ENCODE measurements around the gene CISTR.
"Not testable (repeated sequence)": the region's sequence is repeated elsewhere in the genome, so short reads cannot be mapped to it uniquely, and the experiment has no call there.

The CISTR gene

DNA sequence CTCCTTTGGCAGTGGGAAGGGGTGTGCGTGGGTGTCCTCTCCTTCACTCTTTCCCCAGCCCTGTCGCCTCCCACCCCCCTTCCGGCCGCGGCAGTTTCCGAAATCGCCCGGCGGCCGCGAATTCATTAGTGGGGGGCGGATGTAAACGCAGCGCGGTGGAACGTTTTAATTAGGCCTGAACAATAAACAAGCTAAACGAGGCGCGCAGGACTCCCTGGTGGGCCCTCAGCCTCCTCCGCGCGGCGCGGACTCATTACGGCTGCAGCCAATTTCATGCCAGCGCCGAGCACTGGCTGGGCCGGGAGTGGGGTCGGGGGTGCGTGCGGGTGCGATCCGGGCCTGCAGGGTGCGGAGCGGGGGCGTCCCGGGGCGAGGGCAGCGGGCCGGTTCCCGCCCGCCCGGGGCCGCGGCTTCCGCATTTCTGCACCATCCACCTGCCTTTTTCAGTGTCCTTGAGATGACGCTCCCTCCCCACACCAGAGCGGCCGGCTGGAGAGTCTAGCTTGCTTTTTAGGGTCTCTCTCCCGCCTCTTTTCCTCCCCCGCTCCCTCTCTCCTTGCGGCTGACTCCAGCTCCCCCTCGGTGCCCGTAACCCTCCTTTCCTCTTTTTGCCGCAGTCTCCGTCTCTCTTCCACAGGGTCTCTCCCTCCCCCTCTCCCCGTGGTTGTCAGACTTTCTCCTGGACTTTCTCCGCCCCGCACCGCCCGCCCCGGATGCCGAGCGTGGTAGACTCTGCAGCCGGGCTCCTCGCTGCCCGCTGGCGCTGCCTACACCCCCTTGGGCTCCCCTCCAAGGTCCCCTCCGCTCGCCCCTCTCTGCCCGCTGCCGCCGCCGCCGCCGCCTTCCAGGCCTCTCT lies at the start of gene CISTR:
TSS of gene CISTR (minus strand) at position 644 of the 856 bp plus-strand sequence.
- H3K27ac Mint-ChIP-seq, result peak within 1 kb of the TSS; percentile 22 to 45
- no peaks in the 10 kb centered on the region for H3K9me3 Mint-ChIP-seq
- H3K4me1 Mint-ChIP-seq, result peaks cover 13% of the 10 kb centered on the region
- H3K4me3 Mint-ChIP-seq, result peak within 1 kb of the TSS; percentile 58 to 68
- ATAC-seq (peak; percentile 62), DNase-seq (peak; percentile 35 to 38)
- peaks cover 8% of the 10 kb centered on the region for H3K27me3 Mint-ChIP-seq

DNA sequence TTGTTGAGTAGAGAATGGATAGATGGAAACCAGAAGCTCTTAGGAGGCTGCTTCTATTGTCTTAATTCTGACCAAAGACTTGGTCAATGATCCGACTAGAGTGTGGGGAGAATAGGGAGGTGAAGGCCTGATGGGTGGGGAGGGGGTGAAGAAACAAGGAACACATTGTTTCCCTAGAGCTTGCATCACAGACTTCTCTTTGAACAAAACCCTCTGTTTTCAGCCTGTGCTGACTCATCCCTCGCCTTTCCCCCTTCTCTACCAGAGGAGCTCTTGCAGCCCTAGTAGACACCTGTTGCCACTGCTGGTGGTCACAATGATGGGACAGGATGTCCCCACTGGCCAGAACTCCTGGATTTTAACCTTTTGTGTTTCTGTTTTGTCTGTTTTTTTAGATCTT lies 46.8 kb upstream of the CISTR start:
- Mint-ChIP-seq H3K4me3 (no peak overlapping the region), H3K9me3 (no peaks in the 10 kb centered on the region), H3K4me1 (no peaks in the 10 kb centered on the region), H3K27me3 (peaks cover 43% of the 10 kb centered on the region), H3K27ac (no peak overlapping the region)
- DNase-seq (no peak), ATAC-seq (no peak)

DNA sequence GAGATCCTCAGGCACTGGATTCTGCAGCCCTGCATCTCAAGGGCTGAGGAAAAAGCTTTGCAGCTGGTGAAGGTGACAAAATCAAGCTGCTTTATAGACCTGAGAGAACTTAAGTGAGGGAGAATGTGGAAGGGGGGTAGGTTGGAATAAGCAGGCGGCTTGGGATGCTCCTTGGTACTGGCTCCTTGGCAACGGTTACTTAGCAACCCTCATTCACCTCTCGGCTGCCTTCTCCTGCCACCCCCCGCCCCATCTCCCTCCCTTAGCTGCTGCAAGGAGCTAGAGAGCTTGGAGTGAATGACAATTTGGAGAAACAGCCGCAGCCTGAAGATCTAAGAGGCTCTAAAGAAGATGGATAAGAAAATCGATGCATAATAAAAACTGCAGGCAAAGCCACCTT lies 44.1 kb upstream of the CISTR start:
- H3K4me1 Mint-ChIP-seq, result no peaks in the 10 kb centered on the region
- ATAC-seq (no peak), DNase-seq (no peak)
- no peak overlapping the region for H3K4me3 Mint-ChIP-seq
- H3K27ac Mint-ChIP-seq, result no peak overlapping the region
- H3K27me3 Mint-ChIP-seq, result peaks cover 23% of the 10 kb centered on the region
- H3K9me3 Mint-ChIP-seq, result no peaks in the 10 kb centered on the region

DNA sequence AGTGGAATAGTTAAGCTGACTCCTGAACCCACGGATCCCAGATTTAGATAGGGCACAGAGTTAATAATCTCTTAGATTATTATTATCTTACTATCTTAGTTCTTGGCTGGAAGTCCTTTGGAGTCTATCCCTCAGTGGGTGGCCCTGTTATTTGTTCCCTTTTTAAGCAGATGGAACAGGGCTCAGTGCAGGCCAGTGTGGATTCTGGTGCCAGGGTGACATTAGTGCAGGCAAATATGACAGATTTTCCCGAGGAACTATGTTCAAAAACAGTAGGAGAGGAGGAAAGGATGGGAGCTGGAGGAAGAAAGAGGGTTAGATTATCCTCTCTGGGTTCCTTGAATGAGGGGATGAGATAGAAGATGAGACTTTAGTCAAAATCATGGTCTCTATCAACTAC lies 41.4 kb upstream of the CISTR start:
- Mint-ChIP-seq H3K27me3 (peaks cover 5% of the 10 kb centered on the region), H3K9me3 (no peaks in the 10 kb centered on the region), H3K4me1 (no peaks in the 10 kb centered on the region), H3K4me3 (no peak overlapping the region), H3K27ac (no peak overlapping the region)
- ATAC-seq (no peak), DNase-seq (no peak)

DNA sequence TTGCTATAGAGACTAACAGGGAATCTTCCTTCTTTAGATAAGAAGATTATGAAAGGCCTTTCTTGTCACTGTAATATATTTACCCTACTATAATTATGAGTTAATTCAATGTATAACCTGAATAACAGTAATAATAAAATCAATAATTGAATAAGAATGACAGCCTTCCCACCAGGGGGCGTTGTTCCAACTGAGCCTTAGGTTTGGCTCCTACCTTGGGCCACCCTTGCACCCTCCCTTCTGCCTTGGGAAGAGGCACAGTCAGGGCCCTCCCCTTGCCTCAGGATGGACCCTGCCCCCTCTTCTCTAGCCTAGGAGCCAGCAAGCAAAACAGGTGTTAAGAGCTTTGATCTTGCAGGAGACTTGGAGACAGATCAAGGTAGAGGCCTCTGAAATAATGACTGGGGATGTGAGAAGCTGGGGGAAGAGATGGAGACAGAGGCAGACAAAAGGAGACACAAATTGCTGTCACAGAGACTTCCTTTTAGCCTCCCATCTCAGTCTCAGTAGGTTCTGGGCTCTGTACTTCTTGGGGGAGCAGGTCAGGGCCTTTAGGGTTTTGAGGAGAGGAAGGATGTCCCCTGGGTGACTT lies 40.1 kb upstream of the CISTR start:
- Mint-ChIP-seq H3K27me3 (peaks cover 5% of the 10 kb centered on the region), H3K9me3 (no peaks in the 10 kb centered on the region), H3K4me3 (no peak overlapping the region), H3K27ac (no peak overlapping the region), H3K4me1 (no peaks in the 10 kb centered on the region)
- ATAC-seq, result no peak
- peak; percentile 5 to 12 for DNase-seq

DNA sequence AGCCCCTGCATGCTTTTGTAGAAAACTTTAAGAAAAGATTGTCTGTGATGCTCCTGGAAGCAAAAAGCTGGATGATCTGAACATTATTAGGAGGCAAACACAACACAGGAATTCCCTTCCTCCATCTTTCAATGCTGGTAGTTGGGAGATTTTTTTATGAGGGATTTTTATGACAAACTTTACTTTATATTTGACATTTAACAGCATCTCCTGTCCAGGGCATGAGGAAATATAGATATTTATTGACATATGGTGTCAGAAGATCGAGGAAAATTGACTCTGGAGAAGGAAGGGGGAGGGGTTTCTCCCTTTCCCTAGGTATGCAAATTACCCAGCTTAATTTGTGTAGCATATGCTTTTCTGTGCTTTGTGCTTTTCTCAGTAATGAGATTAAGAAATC lies 37.8 kb upstream of the CISTR start:
- H3K9me3 Mint-ChIP-seq, result no peaks in the 10 kb centered on the region
- no peak overlapping the region for H3K4me3 Mint-ChIP-seq
- ATAC-seq (no peak), DNase-seq (no peak)
- no peak overlapping the region for H3K27ac Mint-ChIP-seq
- no peaks in the 10 kb centered on the region for H3K4me1 Mint-ChIP-seq
- H3K27me3 Mint-ChIP-seq, result peaks cover 23% of the 10 kb centered on the region

DNA sequence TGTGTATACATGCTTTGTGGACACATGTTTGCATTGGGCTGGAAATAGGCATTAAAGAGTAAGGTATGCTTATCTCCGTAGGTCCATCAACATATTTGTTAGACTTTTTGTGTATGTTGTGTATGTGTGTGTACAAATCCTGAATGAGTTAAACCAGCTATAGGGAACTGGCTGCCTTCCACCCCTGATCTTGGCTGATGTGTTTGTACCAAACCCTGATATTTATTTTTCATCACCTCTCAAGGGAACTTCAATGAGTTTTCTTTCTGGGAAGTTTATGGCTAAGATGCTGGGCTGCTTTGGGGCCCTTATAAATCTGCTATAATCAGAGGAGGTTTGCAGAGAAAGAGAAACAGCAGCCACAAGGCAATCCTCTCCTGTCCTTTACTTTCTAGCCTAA lies 37.1 kb upstream of the CISTR start:
- no peak for ATAC-seq
- no peak for DNase-seq
- Mint-ChIP-seq H3K9me3 (no peaks in the 10 kb centered on the region), H3K4me1 (no peaks in the 10 kb centered on the region), H3K4me3 (no peak overlapping the region), H3K27me3 (peaks cover 25% of the 10 kb centered on the region), H3K27ac (no peak overlapping the region)

DNA sequence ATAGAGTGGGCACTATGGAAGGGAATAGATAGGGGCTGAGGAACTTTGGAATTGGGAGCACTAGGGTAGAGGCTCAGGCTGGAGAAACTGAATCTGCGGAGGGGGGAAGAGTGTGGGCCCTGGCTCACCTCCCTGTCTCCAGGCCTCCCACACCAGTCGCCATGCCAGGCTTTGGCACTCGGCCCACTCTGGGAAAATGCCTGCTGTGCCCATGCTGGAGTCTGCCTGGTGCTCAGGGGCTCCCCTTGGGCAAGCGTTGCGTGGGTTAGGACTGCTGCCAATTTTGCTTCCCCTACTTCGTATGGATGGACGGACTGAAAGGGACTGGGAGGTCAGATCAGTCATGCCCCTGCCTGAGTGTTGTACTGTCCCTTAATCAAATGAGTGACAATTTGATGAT lies 34.6 kb upstream of the CISTR start:
- peaks cover 48% of the 10 kb centered on the region for H3K27me3 Mint-ChIP-seq
- DNase-seq (no peak), ATAC-seq (no peak)
- H3K9me3 Mint-ChIP-seq, result no peaks in the 10 kb centered on the region
- no peak overlapping the region for H3K4me3 Mint-ChIP-seq
- no peak overlapping the region for H3K27ac Mint-ChIP-seq
- H3K4me1 Mint-ChIP-seq, result no peaks in the 10 kb centered on the region

DNA sequence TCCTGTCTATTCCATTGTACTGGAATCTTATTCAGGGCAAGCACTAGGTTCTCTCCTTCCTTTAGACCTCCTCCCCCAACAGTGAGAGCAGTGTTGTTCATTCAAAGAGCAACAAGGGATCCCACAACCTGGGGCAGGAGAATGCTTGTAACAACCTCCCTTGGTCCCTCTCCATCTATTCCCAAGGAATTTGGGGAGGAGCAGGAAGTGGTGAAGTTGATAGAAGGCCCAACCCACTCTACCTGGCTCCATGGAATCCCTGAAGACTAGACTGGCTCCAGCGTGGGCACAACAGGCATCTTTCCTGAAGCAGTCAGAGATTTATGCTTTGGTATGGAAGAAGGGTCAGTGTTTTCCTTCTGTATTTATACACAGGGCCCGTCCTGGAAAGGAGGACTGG lies 33.4 kb upstream of the CISTR start:
- H3K27ac Mint-ChIP-seq, result no peak overlapping the region
- DNase-seq (no peak), ATAC-seq (no peak)
- no peak overlapping the region for H3K4me3 Mint-ChIP-seq
- no peaks in the 10 kb centered on the region for H3K9me3 Mint-ChIP-seq
- no peaks in the 10 kb centered on the region for H3K4me1 Mint-ChIP-seq
- peaks cover 60% of the 10 kb centered on the region for H3K27me3 Mint-ChIP-seq

DNA sequence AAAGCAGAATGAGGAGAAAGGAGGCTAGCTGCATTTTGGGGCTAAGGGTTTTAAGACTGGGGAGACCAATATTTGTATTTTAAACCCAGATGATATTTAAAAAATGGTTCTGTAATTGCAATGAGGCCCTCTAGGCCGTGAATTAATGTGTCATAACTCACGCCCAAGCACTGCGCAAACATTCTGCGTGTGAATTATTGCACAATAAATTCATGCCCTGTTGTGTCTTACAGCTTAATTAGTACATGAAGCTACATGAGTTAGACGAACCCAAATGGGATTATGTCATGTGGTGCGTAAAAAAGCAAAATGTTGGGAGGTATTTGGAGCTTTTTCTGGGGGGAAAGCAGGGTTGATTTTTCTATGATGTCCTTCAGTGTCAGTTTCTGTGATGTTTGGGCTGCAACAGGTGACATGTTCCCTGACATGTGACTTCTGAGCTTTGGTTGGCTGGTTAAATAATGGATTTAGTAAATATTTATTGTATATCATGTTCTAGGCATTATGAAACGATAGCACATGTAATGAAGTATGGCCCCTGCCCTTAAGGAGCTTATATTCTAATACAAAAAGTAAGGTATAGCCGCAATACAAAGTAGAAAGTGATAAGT lies 30.4 kb upstream of the CISTR start:
- H3K27me3 Mint-ChIP-seq, result peaks cover 65% of the 10 kb centered on the region
- no peak for ATAC-seq

DNA sequence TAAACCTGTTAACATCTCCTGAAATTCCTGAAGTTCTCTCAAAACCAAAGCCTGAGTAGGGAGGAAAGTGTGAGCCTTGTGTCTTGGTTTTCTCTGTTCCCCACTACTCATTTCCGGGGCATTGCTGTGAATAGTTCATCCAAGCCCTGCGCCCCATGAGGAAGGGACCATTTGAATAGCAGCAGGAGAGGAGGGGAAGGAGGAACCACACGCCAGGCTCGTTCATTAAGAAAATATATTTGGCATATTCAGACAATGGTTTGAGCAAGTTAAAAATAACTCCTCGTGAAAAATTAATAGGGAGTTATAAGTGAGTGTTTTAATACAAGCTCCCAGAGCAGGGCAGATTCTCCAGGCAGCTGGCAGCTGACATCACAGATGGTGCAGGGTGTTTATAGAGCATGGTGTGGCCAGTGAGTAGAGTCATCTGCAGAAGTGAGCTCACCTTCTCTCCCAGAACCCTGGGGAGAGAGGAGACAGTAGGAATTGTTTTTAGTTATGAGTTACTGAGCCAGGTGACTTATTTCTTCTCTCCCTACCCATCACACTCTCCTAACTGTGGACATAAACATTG lies 29.5 kb upstream of the CISTR start:
- ATAC-seq (no peak), DNase-seq (no peak)
- Mint-ChIP-seq H3K9me3 (no peaks in the 10 kb centered on the region), H3K4me3 (no peak overlapping the region), H3K27ac (no peak overlapping the region), H3K4me1 (no peaks in the 10 kb centered on the region), H3K27me3 (peaks cover 64% of the 10 kb centered on the region)

More for the DNA sequence above, 30.4 kb upstream of the CISTR start:
- no peak overlapping the region for H3K27ac Mint-ChIP-seq
- H3K4me1 Mint-ChIP-seq, result no peaks in the 10 kb centered on the region
- no peak for DNase-seq
- no peak overlapping the region for H3K4me3 Mint-ChIP-seq
- H3K9me3 Mint-ChIP-seq, result no peaks in the 10 kb centered on the region

DNA sequence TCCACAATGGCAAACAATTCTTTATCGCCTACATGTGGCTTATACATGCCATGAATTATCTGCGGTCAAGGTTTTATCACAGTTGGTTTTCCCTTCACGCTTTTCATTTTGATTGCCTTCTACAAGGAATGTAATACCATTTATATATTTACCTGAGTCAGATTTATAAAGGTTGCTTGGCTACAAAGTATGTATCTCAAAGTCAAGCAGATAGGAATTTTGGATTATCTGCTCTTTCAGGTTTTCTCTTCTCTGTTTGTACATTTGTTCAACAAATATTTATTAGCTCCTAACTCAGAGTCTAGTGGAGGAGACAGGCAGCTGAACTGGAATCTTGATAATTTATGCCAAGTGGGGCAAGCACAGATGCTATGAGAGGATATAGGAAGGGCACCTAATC lies 28.5 kb upstream of the CISTR start:
- Mint-ChIP-seq H3K4me1 (no peaks in the 10 kb centered on the region), H3K9me3 (no peaks in the 10 kb centered on the region), H3K27me3 (peaks cover 68% of the 10 kb centered on the region), H3K4me3 (no peak overlapping the region), H3K27ac (no peak overlapping the region)
- DNase-seq, result no peak
- ATAC-seq, result no peak

DNA sequence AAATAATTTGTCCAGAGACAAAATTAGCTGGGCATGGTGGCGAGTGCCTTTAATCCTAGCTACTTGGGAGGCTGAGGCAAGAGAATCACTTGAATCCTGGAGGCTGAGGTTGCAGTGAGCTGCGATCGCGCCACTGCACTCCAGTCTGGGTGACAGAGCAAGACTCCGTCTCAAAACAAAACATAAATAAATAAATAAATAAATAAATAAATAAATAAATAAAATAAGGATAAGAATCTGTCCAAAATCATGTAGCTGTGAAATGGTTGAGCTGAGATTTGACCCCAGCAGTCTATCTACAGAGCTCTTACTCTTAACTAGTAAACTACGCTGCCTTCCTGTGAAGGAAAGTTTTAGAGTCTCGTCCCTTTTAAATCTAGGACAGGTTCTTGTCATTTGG lies 27.9 kb upstream of the CISTR start:
- H3K4me3 Mint-ChIP-seq, H3K4me1 Mint-ChIP-seq, H3K27ac Mint-ChIP-seq, DNase-seq, H3K9me3 Mint-ChIP-seq, ATAC-seq: not testable (repeated sequence)
- peaks cover 62% of the 10 kb centered on the region for H3K27me3 Mint-ChIP-seq

DNA sequence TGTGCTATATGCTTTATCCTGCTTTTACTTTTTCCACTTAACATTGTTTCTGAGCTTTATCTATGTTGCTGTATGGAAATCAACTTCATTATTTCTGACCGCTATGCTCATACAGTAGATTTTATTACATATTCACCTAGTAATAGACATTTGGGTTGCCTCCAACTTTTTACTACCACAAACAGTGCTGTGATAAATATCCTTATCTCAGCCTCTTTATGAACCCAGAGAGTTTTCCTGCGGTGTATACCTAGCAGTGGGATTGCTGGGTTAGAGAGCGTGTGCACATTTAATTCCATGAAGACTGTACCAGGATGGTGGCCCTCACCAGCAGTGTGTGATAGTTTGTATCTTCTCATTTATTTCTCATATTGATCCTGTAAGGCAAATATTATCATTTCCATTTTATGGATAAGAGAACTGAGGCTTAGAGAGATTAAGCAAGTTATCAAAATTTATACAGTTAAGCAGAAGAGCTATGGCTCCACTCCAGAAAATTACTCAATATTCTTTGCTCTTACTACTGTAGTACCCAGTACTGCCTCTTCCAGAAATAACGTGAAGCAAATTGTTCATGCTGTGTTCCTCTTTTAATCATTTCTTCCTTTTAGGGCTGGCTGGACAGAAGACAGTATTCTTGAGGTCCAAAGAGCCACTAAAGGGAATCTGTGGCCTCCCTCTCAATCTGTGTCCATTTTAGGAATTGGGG lies 26.3 kb upstream of the CISTR start:
- Mint-ChIP-seq H3K4me3 (no peak overlapping the region), H3K4me1 (no peaks in the 10 kb centered on the region), H3K9me3 (no peaks in the 10 kb centered on the region), H3K27ac (no peak overlapping the region), H3K27me3 (peaks cover 59% of the 10 kb centered on the region)
- ATAC-seq (no peak), DNase-seq (no peak)

DNA sequence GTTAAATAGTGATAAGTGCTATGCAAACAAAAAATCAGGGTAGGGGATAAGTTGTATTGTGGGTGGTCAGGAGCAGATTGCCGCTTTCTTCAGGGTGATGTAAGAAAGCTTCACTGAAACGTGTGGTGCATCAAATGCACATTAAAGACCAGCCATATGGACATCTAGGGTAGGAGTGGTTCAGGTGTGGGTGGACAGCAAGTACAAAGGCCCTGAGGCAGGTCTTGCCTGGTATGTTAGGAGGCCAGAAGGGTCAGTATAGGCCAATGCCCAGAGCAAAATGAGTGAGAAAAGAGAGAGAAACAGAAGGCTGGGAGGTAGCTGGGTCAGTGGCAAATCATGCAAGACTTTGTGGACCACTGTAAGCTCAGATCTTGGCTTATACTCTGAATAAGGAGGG lies 25.6 kb upstream of the CISTR start:
- Mint-ChIP-seq H3K27ac (no peak overlapping the region), H3K27me3 (peaks cover 54% of the 10 kb centered on the region), H3K4me3 (no peak overlapping the region), H3K4me1 (no peaks in the 10 kb centered on the region), H3K9me3 (no peaks in the 10 kb centered on the region)
- DNase-seq (no peak), ATAC-seq (no peak)

All from stimulated activated naive CD8-positive, alpha-beta T cell treated with anti-CD3 and anti-CD28 coated beads, Interleukin-15, amount 100 ng/mL, for 72 hours (primary cell).